Breast epithelium (tissue), 3 donors: Measurements from ENCODE around the gene SLC22A13.

Experiments used
- POLR2AphosphoS5 ChIP-seq, 3 donors: sonication (generic); formaldehyde crosslinking; IDR thresholded peaks; one replicate each; pipeline ENCODE4 v1.6.1; 2017; ENCODE audit warnings: antibody characterized with exemption in 3 of 3
- TF ChIP-seq, protein P1 (sequence below), 3 donors: fragments of 450-650 bp; IDR thresholded peaks; one replicate each; pipeline ENCODE4 v1.5.1; 2016 to 2017; ENCODE audit warnings: antibody characterized with exemption in 3 of 3, mild to moderate bottlenecking in 3 of 3, moderate library complexity in 3 of 3

DNA sequence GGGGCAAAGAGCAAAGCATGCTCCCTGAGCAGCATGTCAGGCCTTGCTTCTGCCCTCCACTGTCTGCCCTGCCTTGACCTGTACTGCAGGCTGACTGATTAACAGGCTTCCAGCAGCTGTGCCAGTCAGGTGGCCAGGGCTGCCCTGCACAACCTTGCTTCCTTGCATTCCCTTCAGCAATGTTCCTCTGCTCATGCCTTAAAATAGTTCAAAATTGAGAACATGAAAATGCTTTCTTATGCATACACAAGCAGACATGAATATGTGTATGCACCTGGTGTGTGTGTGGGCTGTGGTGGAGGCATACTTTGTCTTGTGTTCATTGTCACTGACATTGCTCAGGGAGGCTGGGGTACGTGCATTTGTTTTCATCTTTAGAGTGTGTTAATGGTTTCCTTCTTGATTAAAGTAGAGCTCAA, 1.2 kb upstream of the SLC22A13 start:
- TF ChIP-seq, protein P1, sequence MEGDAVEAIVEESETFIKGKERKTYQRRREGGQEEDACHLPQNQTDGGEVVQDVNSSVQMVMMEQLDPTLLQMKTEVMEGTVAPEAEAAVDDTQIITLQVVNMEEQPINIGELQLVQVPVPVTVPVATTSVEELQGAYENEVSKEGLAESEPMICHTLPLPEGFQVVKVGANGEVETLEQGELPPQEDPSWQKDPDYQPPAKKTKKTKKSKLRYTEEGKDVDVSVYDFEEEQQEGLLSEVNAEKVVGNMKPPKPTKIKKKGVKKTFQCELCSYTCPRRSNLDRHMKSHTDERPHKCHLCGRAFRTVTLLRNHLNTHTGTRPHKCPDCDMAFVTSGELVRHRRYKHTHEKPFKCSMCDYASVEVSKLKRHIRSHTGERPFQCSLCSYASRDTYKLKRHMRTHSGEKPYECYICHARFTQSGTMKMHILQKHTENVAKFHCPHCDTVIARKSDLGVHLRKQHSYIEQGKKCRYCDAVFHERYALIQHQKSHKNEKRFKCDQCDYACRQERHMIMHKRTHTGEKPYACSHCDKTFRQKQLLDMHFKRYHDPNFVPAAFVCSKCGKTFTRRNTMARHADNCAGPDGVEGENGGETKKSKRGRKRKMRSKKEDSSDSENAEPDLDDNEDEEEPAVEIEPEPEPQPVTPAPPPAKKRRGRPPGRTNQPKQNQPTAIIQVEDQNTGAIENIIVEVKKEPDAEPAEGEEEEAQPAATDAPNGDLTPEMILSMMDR (IDR thresholded peaks at IDR 0.05): no peak
- TF ChIP-seq POLR2AphosphoS5 (IDR thresholded peaks at IDR 0.05): no peak
